GM18951 (cell line): Measurements from ENCODE around the gene PLBD2.

Experiments
- POLR2A ChIP-seq: IDR thresholded peaks from 4 replicates; pipeline ENCODE4 v1.6.1; 2011; ENCODE audit warnings: mild to moderate bottlenecking; ENCODE audit not compliant: insufficient read length, insufficient read depth; ENCODE audit errors: extremely low read depth
- in situ Hi-C: fragments of 300-500 bp; cut with MboI; formaldehyde crosslinking; loops from one replicate; pipeline ENCODE4 v1.12.0; 2022; ENCODE audit warnings: low sequenced_read_pairs, mixed read lengths, inconsistent platforms; ENCODE audit not compliant: unreplicated experiment

Gene PLBD2

GRCh38 chr12:113413488-113413939, 55.1 kb downstream of the PLBD2 start:
- in situ Hi-C loops, result loop anchor here (10.0 kb wide), 1 partner anchor 219 kb away; no protein-coding TSS in a partner anchor
- no peak for TF ChIP-seq POLR2A

- TF ChIP-seq POLR2A, result no peak
- in situ Hi-C loops, result loop anchor here (10.0 kb wide), 1 partner anchor 220 kb away; no protein-coding TSS in a partner anchor
Observed at GRCh38 chr12:113414519-113415038, 56.2 kb downstream of the PLBD2 start.

- in situ Hi-C loops, result loop anchor here (10.0 kb wide), 1 partner anchor 221 kb away; no protein-coding TSS in a partner anchor
- no peak for TF ChIP-seq POLR2A
Observed at GRCh38 chr12:113416091-113416754, 57.8 kb downstream of the PLBD2 start.

GRCh38 chr12:113418213-113418879, 60.0 kb downstream of the PLBD2 start:
- in situ Hi-C loops, result loop anchor here (10.0 kb wide), 1 partner anchor 224 kb away; no protein-coding TSS in a partner anchor
- no peak for TF ChIP-seq POLR2A

GRCh38 chr12:113420996-113421595, 62.7 kb downstream of the PLBD2 start:
- TF ChIP-seq POLR2A, result no peak

GRCh38 chr12:113422030-113422885, 63.9 kb downstream of the PLBD2 start, which contains the start of gene SDSL:
TSS of gene SDSL (plus strand) at chr12:113422380. CDS start at chr12:113427983, 5,603 bp downstream.
- in situ Hi-C loops, result no loop called here
- peak; percentile 62 for TF ChIP-seq POLR2A

More at GRCh38 chr12:113420996-113421595, 62.7 kb downstream of the PLBD2 start:
- in situ Hi-C loops, result no loop called here

- in situ Hi-C loops, result no loop called here
- TF ChIP-seq POLR2A, result no peak
Observed at GRCh38 chr12:113422886-113423669, 64.7 kb downstream of the PLBD2 start.

- in situ Hi-C loops, result no loop called here
- TF ChIP-seq POLR2A, result no peak
Observed at GRCh38 chr12:113424456-113424855, 66.1 kb downstream of the PLBD2 start.

GRCh38 chr12:113424915-113425823, 66.8 kb downstream of the PLBD2 start:
- in situ Hi-C loops, result no loop called here
- no peak for TF ChIP-seq POLR2A

GRCh38 chr12:113425960-113426453, 67.6 kb downstream of the PLBD2 start:
- in situ Hi-C loops, result no loop called here
- no peak for TF ChIP-seq POLR2A

GRCh38 chr12:113427882-113428281, 69.5 kb downstream of the PLBD2 start:
- in situ Hi-C loops, result no loop called here
- no peak for TF ChIP-seq POLR2A
